Psoas muscle (tissue), 8 donors: Measurements from ENCODE around the gene PLD3. TPM values are rescaled to one million over a fixed set of nuclear protein-coding genes. Genes with fewer than 3 reads are reported as not detected.

ENCODE experiments used
- ATAC-seq, 4 donors: fragments of 200-7000 bp; cut with Tn5 transposase; one replicate each; pipeline ENCODE4 v1.9.1; 2020; ENCODE audit warnings: moderate library complexity in 3 of 4, mild to moderate bottlenecking in 2 of 4
- DNase-seq, 2 donors: peaks; one replicate each; pipeline ENCODE4 v3.0.0-alpha.2; 2020
- H3K27ac ChIP-seq: fragments of 200-600 bp; one replicate; pipeline ENCODE4 v1.8.0; 2022
- H3K27me3 ChIP-seq, 3 donors: fragments of 200-600 bp in 1 of 3; one replicate each; pipeline versions ENCODE4 v1.6.1 to v1.8.0; 2013 to 2022; ENCODE audit warnings: low read length in 2 of 3, mild to moderate bottlenecking in 2 of 3, moderate library complexity in 1 of 3; ENCODE audit not compliant: insufficient read depth in 3 of 3
- H3K36me3 ChIP-seq, 2 donors: fragments of 200-600 bp in 1 of 2; one replicate each; pipeline versions ENCODE4 v1.6.1 to v1.8.0; 2013 to 2022; ENCODE audit warnings: low read depth in 1 of 2, mild to moderate bottlenecking in 1 of 2, moderate library complexity in 1 of 2; ENCODE audit not compliant: insufficient read depth in 1 of 2
- H3K4me1 ChIP-seq: fragments of 200-600 bp; one replicate; pipeline ENCODE4 v1.8.0; 2022
- H3K4me3 ChIP-seq: fragments of 200-600 bp; one replicate; pipeline ENCODE4 v1.8.0; 2022; ENCODE audit warnings: mild to moderate bottlenecking
- H3K9me3 ChIP-seq: fragments of 200-600 bp; one replicate; pipeline ENCODE4 v1.8.0; 2022
- CTCF ChIP-seq: fragments of 200-600 bp; IDR thresholded peaks from one replicate; pipeline ENCODE4 v1.8.0; 2022; ENCODE audit warnings: antibody characterized with exemption
- WGBS, 3 donors: extraction: QIAGEN DNeasy Blood & Tissue Kit; methylation state at CpG; one replicate each; pipeline versions ENCODE4 v1.1.6 to v1.1.7; 2013; 5-methylcytosine and 5-hydroxymethylcytosine counted together
- intact Hi-C, 2 donors: fragments of 100-400 bp; cut with DNase I; formaldehyde crosslinking; loops; one replicate each; pipeline versions ENCODE4 v1.11.0 to v1.14.2; 2022
- polyA plus RNA-seq, 3 donors: library from polyadenylated mRNA; stranded (reverse); fragments of 200-250 nt; gene quantifications; one replicate each; pipeline ENCODE4 v1.2.3, GENCODE V29; 2013
- total RNA-seq, 4 donors: library from RNA; stranded (reverse); fragmentation: NEBNext Ultra II Directional in 2 of 4; extraction: Animal tissue kit (Norgen Biotek cat#: 25700) in 2 of 4; gene quantifications; one replicate each; pipeline versions ENCODE4 v1.2.1 to v1.2.4, GENCODE V29; 2021 to 2023
- donor health status: healthy with polysubstance abuse.
- donor health status: DM: no; HTN: no; CAD: no; lungs with moderate emphysema.
- donor health status: Bipolar disorder and iron deficiency.
- donor health status: healthy.
- donor health status: DM: yes; HTN: yes; CAD: no.
- donor health status: DM: no; HTN: no; CAD: no.
- donor health status: DM: no; HTN: no; CAD: no.
- donor health status: DM: yes; HTN: yes; CAD: no.

The PLD3 gene
- total and polyA plus RNA-seq, 7 donors = 60.2 to 116 (median 84.2) TPM

- 6 to 7% (median 6%) methylated on average over 17 of the region's 17 CpGs for WGBS, 3 donors
- peaks cover 16% of the 10 kb centered on the region for H3K4me1 ChIP-seq
- DNase-seq (no peak), ATAC-seq (peak; percentile 36 to 61 (median 46))
- no peaks in the 10 kb centered on the region for H3K9me3 ChIP-seq
- intact Hi-C loops = loop anchor here in 1 of 2 donors (5.0 kb wide), 1 partner anchor 93 kb away; the partner anchor contains the start of gene SERTAD3
- H3K27ac ChIP-seq = peak overlapping the region; percentile 94
- TF ChIP-seq CTCF = no peak
- H3K4me3 ChIP-seq = peak overlapping the region; percentile 85
- no peaks in the 10 kb centered on the region for H3K36me3 ChIP-seq
- no peaks in the 10 kb centered on the region for H3K27me3 ChIP-seq
Measured at GRCh38 chr19:40348961-40349507, 539 bp downstream of the PLD3 start.

- Histone ChIP-seq H3K4me3 (no peak overlapping the region), H3K9me3 (no peaks in the 10 kb centered on the region), H3K27ac (no peak overlapping the region), H3K36me3 (peaks cover 0 to 8% of the 10 kb centered on the region in 2 donors), H3K4me1 (no peaks in the 10 kb centered on the region), H3K27me3 (no peaks in the 10 kb centered on the region)
- DNase-seq = no peak
- WGBS, 3 donors = 76 to 88% (median 85%) methylated on average over 9 of the region's 9 CpGs
- intact Hi-C loops = loop anchor here (5.0 kb wide), 1 partner anchor 41 kb away; no protein-coding TSS in a partner anchor
- no peak for TF ChIP-seq CTCF
- no peak for ATAC-seq
Measured at GRCh38 chr19:40355975-40356680, 7.6 kb downstream of the PLD3 start.

- ATAC-seq (no peak), DNase-seq (no peak)
- 83 to 91% (median 86%) methylated on average over 6 of the region's 6 CpGs for WGBS, 3 donors
- Histone ChIP-seq H3K4me3 (no peak overlapping the region), H3K9me3 (no peaks in the 10 kb centered on the region), H3K36me3 (peaks cover 0 to 8% of the 10 kb centered on the region in 2 donors), H3K4me1 (no peaks in the 10 kb centered on the region), H3K27ac (no peak overlapping the region), H3K27me3 (no peaks in the 10 kb centered on the region)
- intact Hi-C loops = loop anchor here (5.0 kb wide), 1 partner anchor 40 kb away; no protein-coding TSS in a partner anchor
- no peak for TF ChIP-seq CTCF
Measured at GRCh38 chr19:40356681-40357595, 8.4 kb downstream of the PLD3 start.

- Histone ChIP-seq H3K4me1 (no peaks in the 10 kb centered on the region), H3K4me3 (no peak overlapping the region), H3K27ac (no peak overlapping the region), H3K27me3 (no peaks in the 10 kb centered on the region), H3K36me3 (peaks cover 0 to 8% of the 10 kb centered on the region in 2 donors), H3K9me3 (no peaks in the 10 kb centered on the region)
- TF ChIP-seq CTCF = no peak
- intact Hi-C loops = loop anchor here (5.0 kb wide), 1 partner anchor 40 kb away; no protein-coding TSS in a partner anchor
- ATAC-seq (no peak), DNase-seq (no peak)
- WGBS, 3 donors = 83 to 90% (median 85%) methylated on average over 3 of the region's 3 CpGs
Measured at GRCh38 chr19:40357640-40358039, 9.1 kb downstream of the PLD3 start.
